ENCODE data around the gene GPD1L.
A peak's percentile ranks its signal among the peaks of the same experiment; 100 is the strongest.
"Not testable (repeated sequence)": the region's sequence is repeated elsewhere in the genome, so short reads cannot be mapped to it uniquely, and the experiment has no call there.

The GPD1L gene

DNA sequence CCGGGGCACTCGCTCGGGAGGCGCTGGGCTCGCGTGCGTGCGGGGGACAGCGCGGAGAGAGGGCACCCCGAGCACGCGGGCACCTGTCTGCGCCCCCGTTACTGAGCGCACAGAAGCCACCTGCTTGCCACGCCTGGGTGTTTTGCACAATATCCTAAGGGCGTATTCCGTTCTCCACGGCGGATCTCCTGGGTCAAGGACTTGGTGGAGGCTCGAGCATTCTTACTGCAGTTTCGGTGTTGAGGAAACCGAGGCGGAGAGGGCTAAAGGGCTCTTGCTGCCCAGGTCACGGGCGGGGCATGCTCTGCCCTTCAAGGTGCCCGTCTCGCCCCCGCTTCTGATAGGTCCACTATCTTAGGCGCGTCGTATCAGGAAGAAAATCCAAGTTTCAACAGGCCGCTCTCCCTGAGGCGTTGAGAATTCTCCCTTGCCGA, 526 bp downstream of the GPD1L start:
- peak overlapping the region; percentile 32 for H3K27ac ChIP-seq
- TF ChIP-seq, protein P1, sequence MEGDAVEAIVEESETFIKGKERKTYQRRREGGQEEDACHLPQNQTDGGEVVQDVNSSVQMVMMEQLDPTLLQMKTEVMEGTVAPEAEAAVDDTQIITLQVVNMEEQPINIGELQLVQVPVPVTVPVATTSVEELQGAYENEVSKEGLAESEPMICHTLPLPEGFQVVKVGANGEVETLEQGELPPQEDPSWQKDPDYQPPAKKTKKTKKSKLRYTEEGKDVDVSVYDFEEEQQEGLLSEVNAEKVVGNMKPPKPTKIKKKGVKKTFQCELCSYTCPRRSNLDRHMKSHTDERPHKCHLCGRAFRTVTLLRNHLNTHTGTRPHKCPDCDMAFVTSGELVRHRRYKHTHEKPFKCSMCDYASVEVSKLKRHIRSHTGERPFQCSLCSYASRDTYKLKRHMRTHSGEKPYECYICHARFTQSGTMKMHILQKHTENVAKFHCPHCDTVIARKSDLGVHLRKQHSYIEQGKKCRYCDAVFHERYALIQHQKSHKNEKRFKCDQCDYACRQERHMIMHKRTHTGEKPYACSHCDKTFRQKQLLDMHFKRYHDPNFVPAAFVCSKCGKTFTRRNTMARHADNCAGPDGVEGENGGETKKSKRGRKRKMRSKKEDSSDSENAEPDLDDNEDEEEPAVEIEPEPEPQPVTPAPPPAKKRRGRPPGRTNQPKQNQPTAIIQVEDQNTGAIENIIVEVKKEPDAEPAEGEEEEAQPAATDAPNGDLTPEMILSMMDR (IDR thresholded peaks at IDR 0.05), result no peak
- no peak for TF ChIP-seq ZFX (IDR thresholded peaks at IDR 0.05; ENCODE audit: borderline replicate concordance)

DNA sequence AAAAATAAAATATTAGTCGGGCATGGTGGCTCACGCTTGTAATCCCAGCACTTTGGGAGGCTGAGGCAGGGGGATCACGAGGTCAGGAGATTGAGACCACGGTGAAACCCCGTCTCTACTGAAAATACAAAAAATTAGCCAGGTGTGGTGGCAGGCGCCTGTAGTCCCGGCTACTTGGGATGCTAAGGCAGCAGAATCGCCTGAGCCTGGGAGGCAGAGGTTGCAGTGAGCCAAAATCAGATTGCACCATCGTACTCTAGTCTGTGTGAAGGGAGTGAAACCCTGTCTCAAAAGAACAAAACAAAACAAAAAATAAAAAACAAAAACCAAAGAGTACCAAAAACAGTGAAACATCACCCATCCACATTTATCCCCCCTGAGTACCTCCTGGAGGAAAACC, 1.8 kb downstream of the GPD1L start:
- H3K27ac ChIP-seq, result not testable (repeated sequence)

- H3K27ac ChIP-seq, result no peak overlapping the region
- TF ChIP-seq, protein P1 (IDR thresholded peaks at IDR 0.05), result no peak
- no peak for TF ChIP-seq ZFX (IDR thresholded peaks at IDR 0.05; ENCODE audit: borderline replicate concordance)
These were observed 2.8 kb downstream of the GPD1L start for GRCh38 chr3:32109256-32109655.

DNA sequence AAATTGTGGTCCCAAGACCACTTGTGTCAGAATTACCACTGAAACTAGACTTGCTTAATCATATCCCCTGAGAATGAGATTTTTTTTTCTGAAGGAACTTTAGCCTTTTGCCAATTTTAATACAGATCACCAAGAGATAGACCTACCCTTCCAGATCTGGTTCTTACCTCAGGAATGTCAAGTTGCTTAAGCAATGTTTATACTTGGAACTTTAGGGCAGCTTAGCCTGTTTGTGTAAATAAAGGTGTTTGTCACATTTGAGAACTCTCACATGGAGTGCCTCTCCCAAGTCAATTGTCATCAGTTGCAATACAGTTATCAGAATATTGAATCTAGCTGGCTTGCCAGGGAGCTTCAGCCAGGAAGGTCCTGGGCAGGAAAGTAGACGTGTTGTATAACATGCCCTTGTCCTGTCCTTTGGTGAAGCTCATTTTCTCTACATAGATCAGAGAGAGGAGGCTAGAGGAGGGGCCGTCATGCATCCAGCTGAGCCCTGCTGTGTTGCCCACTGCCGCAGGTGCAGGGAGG, 3.9 kb downstream of the GPD1L start:
- TF ChIP-seq ZFX (IDR thresholded peaks at IDR 0.05; ENCODE audit: borderline replicate concordance), result no peak
- TF ChIP-seq, protein P1 (IDR thresholded peaks at IDR 0.05), result no peak
- H3K27ac ChIP-seq, result no peak overlapping the region

- H3K27ac ChIP-seq, result no peak overlapping the region
- TF ChIP-seq ZFX (IDR thresholded peaks at IDR 0.05; ENCODE audit: borderline replicate concordance), result no peak
- TF ChIP-seq, protein P1 (IDR thresholded peaks at IDR 0.05), result no peak
These were observed 5.1 kb downstream of the GPD1L start for GRCh38 chr3:32111560-32111959.

DNA sequence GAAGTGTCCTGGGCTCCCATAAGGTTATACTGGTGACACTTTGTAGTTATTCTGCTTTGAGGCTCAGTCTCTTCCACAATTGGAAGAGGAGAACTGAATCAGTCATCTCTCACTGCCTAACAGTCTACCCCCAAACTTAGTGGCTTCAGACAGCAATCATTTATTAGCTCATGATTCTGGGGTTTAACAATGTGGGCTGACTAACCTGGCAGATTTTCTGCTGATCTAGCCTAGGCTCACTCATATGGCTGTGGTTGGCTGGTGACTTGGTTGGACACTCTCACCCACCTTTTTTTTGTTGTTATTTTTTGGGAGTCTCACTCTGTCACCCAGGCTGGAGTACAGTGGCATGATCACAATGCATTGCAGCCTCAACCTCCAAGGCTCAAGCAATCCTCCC, 7.1 kb downstream of the GPD1L start:
- no peak for TF ChIP-seq ZFX (IDR thresholded peaks at IDR 0.05; ENCODE audit: borderline replicate concordance)
- TF ChIP-seq, protein P1 (IDR thresholded peaks at IDR 0.05), result no peak

DNA sequence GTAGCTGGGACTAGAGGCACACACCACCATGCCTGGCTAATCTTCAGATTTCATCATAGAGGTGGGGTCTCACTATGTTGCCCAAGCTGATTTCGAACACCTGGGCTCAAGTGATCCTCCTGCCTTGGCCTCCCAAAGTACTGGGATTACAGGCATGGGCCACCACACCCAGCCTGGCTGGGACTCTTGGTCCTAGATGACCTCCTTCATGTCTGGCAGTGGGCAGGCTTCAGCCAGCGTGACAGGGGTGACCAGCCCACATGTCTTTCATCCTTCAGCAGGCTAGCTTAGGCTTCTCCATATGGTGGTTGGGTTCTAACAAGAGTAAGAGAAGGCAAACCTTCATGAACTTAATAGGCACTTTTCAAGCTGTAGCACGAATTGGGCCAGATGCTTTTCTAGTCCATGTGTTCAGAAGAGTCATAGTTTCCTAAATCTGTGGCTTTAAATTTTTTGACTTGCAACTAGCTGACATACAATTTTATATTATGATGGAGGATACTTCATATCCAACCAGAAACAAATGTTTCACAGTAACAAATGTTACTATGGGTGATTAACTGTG, 7.6 kb downstream of the GPD1L start:
- TF ChIP-seq, protein P1 (IDR thresholded peaks at IDR 0.05), result no peak
- no peak for TF ChIP-seq ZFX (IDR thresholded peaks at IDR 0.05; ENCODE audit: borderline replicate concordance)
- no peak overlapping the region for H3K27ac ChIP-seq

More for the DNA sequence above, 7.1 kb downstream of the GPD1L start:
- no peak overlapping the region for H3K27ac ChIP-seq

- H3K27ac ChIP-seq, result not testable (repeated sequence)
These were observed 8.3 kb downstream of the GPD1L start for GRCh38 chr3:32114546-32115386.

All from 22Rv1 (cell line).